Heart left ventricle (tissue), 13 donors: ENCODE data around the gene FAU.

Experiments
- CTCF ChIP-seq, 12 donors: fragments of 200-600 bp; sonication (generic) in 4 of 12; IDR thresholded peaks; one replicate each; pipeline versions ENCODE4 v1.5.0 to v1.8.0; 2018 to 2022; ENCODE audit warnings: antibody characterized with exemption in 12 of 12, mild to moderate bottlenecking in 5 of 12
- POLR2A ChIP-seq, 2 donors: fragments of 450-650 bp; IDR thresholded peaks; one replicate each; pipeline ENCODE4 v1.6.1; 2017; ENCODE audit warnings: antibody characterized with exemption in 2 of 2, mild to moderate bottlenecking in 2 of 2, moderate library complexity in 2 of 2
- donor health status: ischemic (EF 13 %, LVEDD 7.1; RV severe dilation, severe dysfunction).
- donor health status: DM: no; HTN: yes; CAD: no.
- donor health status: DM: no; HTN: no; CAD: no.
- donor health status: ischemic (EF 25% LVEDD 6.9; RV normal size, moderate dysfunction).
- donor health status: ischemic (EF 25% LVEDD 5.7; RV mildly dilated, moderate dysfunction).
- donor health status: ischemic (EF 35%, LVEDD 5.7; RV mildly dilated, moderate dysfunction).
- donor health status: nonischemic (EF 11% LVEDD 7.7; RV severe dilation, severe dysfunction).
- donor health status: DM: yes; HTN: yes; CAD: no.
- donor health status: PGD.
- donor health status: ischemic (EF 29% LVEDD 5.4; RV normal size, mild dysfunction).
- donor health status: nonischemic (EF 23%, LVEDD 6.1; RV moderate dilation, normal function).

DNA sequence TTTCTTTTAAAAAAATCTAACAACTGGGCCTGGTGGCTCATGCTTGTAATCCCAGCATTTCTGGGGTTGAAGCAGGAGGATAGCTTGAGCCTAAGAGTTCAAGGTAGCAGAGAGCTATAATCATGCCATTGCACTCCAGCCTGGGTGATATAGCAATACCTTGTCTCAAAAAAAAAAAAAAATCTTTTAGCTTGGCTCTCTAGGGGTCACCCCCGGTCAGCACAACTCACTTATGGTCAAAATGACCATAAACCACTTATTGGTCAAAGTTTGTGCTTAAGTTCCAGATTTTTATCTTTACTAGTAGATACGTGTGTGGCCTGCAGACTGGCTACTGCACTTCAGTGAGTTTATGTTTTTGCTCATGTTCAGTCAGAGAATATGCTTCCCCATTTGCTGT lies 41.8 kb upstream of the FAU start:
- TF ChIP-seq POLR2A (IDR thresholded peaks at IDR 0.05) (no peak), CTCF (IDR thresholded peaks at IDR 0.05) (no peak)
